Duodenal mucosa (tissue), 2 donors: ENCODE data around the gene NPR1.

Experiments
- H3K27ac ChIP-seq: one replicate; pipeline ENCODE4 v1.7.0; 2013; ENCODE audit warnings: low read depth, low read length
- H3K27me3 ChIP-seq, 2 donors: one replicate each; pipeline ENCODE4 v1.7.0; 2013; ENCODE audit warnings: low read length in 2 of 2, control low read depth in 1 of 2; ENCODE audit not compliant: insufficient read depth in 2 of 2, control insufficient read depth in 1 of 2
- H3K36me3 ChIP-seq, 2 donors: one replicate each; pipeline ENCODE4 v1.7.0; 2013; ENCODE audit warnings: low read length in 2 of 2, control low read depth in 1 of 2; ENCODE audit not compliant: insufficient read depth in 2 of 2, control insufficient read depth in 1 of 2
- H3K4me1 ChIP-seq, 2 donors: one replicate each; pipeline ENCODE4 v1.7.0; 2013; ENCODE audit warnings: low read length in 2 of 2, control low read depth in 1 of 2; ENCODE audit not compliant: insufficient read depth in 2 of 2, control insufficient read depth in 1 of 2
- H3K4me3 ChIP-seq, 2 donors: one replicate each; pipeline ENCODE4 v1.7.0; 2013; ENCODE audit warnings: low read length in 2 of 2, low read depth in 1 of 2
- H3K9ac ChIP-seq, 2 donors: one replicate each; pipeline ENCODE4 v1.7.0; 2013; ENCODE audit warnings: low read length in 2 of 2, low read depth in 1 of 2
- H3K9me3 ChIP-seq, 2 donors: one replicate each; pipeline ENCODE4 v1.7.0; 2013; ENCODE audit warnings: low read length in 2 of 2, control low read depth in 1 of 2; ENCODE audit not compliant: control insufficient read depth in 1 of 2

The NPR1 gene

GRCh38 chr1:153677718-153678518 lies 570 bp upstream of the NPR1 start:
- peaks cover 18 to 22% of the 10 kb centered on the region in 2 donors for H3K4me1 ChIP-seq
- H3K9me3 ChIP-seq, result no peaks in the 10 kb centered on the region
- H3K27ac ChIP-seq, result no peak overlapping the region
- H3K9ac ChIP-seq, result no peak overlapping the region
- peaks cover 30 to 41% of the 10 kb centered on the region in 2 donors for H3K27me3 ChIP-seq
- peak overlapping the region; percentile 35 to 64 for H3K4me3 ChIP-seq
- H3K36me3 ChIP-seq, result no peaks in the 10 kb centered on the region

GRCh38 chr1:153679337-153680119 lies 1.0 kb downstream of the NPR1 start:
- Histone ChIP-seq H3K4me3 (peak overlapping the region; percentile 35 to 64), H3K9ac (peak overlapping the region in 1 of 2 donors; percentile 12), H3K4me1 (peaks cover 18 to 22% of the 10 kb centered on the region in 2 donors), H3K27me3 (peaks cover 30 to 42% of the 10 kb centered on the region in 2 donors), H3K9me3 (no peaks in the 10 kb centered on the region), H3K27ac (no peak overlapping the region), H3K36me3 (no peaks in the 10 kb centered on the region)

DNA sequence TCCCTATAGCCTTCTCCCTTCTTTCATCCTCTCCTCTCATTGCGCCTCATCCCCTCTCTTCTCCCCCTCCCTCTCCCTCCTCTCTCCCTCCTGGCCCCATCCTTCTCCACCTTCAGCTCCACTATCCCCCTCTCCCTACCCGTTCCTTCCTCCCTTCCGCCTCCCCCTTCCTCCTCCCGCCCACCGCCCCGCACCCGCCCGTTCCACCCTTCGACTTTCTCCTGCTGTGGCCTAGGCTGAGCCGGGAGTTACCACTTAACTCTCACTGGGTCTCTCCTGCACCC lies 1.6 kb downstream of the NPR1 start:
- peaks cover 30 to 47% of the 10 kb centered on the region in 2 donors for H3K27me3 ChIP-seq

GRCh38 chr1:153682730-153683129 lies 4.2 kb downstream of the NPR1 start:
- Histone ChIP-seq H3K9ac (no peak overlapping the region), H3K36me3 (no peaks in the 10 kb centered on the region), H3K4me1 (peaks cover 18 to 20% of the 10 kb centered on the region in 2 donors), H3K27me3 (peaks cover 33 to 46% of the 10 kb centered on the region in 2 donors), H3K9me3 (no peaks in the 10 kb centered on the region), H3K4me3 (no peak overlapping the region), H3K27ac (no peak overlapping the region)

More for the DNA sequence above, 1.6 kb downstream of the NPR1 start:
- H3K9ac ChIP-seq, result no peak overlapping the region
- H3K27ac ChIP-seq, result no peak overlapping the region
- no peaks in the 10 kb centered on the region for H3K9me3 ChIP-seq
- H3K4me1 ChIP-seq, result peaks cover 18 to 22% of the 10 kb centered on the region in 2 donors
- H3K36me3 ChIP-seq, result no peaks in the 10 kb centered on the region
- H3K4me3 ChIP-seq, result no peak overlapping the region

DNA sequence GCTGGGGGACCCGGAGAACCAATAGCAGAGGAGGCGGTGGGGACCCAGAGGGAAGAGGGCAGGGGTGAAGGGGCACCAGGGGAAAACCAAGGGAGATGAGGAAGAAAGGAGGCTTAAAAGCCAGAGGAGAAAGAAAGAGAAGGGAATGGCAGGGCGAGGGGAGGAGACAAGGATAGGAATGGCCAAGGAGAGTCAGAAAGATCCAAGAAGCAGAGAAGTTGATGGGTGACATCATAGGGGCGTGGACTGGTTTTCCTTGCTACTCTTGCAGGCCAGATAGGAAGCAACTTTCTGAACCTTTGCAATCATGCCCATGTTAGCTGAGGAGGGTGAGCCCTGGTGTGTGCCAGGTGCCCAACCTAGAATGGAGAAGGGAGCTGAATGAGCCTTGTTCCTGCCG lies 5.4 kb downstream of the NPR1 start:
- H3K27me3 ChIP-seq, result peaks cover 23 to 35% of the 10 kb centered on the region in 2 donors
- no peaks in the 10 kb centered on the region for H3K9me3 ChIP-seq
- no peak overlapping the region for H3K4me3 ChIP-seq
- H3K27ac ChIP-seq, result no peak overlapping the region
- no peak overlapping the region for H3K9ac ChIP-seq
- no peaks in the 10 kb centered on the region for H3K36me3 ChIP-seq
- H3K4me1 ChIP-seq, result peaks cover 7 to 9% of the 10 kb centered on the region in 2 donors

- Histone ChIP-seq H3K27ac (no peak overlapping the region), H3K27me3 (peaks cover 14 to 25% of the 10 kb centered on the region in 2 donors), H3K9ac (no peak overlapping the region), H3K4me1 (no peaks in the 10 kb centered on the region), H3K9me3 (no peaks in the 10 kb centered on the region), H3K4me3 (no peak overlapping the region), H3K36me3 (no peaks in the 10 kb centered on the region)
Measured at GRCh38 chr1:153684892-153685291, 6.4 kb downstream of the NPR1 start.

- H3K27ac ChIP-seq, result no peak overlapping the region
- H3K9me3 ChIP-seq, result no peaks in the 10 kb centered on the region
- H3K4me1 ChIP-seq, result no peaks in the 10 kb centered on the region
- H3K9ac ChIP-seq, result no peak overlapping the region
- H3K36me3 ChIP-seq, result no peaks in the 10 kb centered on the region
- no peak overlapping the region for H3K4me3 ChIP-seq
- H3K27me3 ChIP-seq, result peaks cover 8 to 16% of the 10 kb centered on the region in 2 donors
Measured at GRCh38 chr1:153685544-153686340, 7.3 kb downstream of the NPR1 start.

- H3K4me1 ChIP-seq, result no peaks in the 10 kb centered on the region
- H3K9me3 ChIP-seq, result no peaks in the 10 kb centered on the region
- H3K27ac ChIP-seq, result no peak overlapping the region
- no peaks in the 10 kb centered on the region for H3K36me3 ChIP-seq
- H3K9ac ChIP-seq, result no peak overlapping the region
- H3K4me3 ChIP-seq, result no peak overlapping the region
- peaks cover 3 to 6% of the 10 kb centered on the region in 2 donors for H3K27me3 ChIP-seq
Measured at GRCh38 chr1:153687346-153688125, 9.0 kb downstream of the NPR1 start.

GRCh38 chr1:153688276-153688675 lies 9.8 kb downstream of the NPR1 start:
- Histone ChIP-seq H3K27me3 (peaks cover 3 to 6% of the 10 kb centered on the region in 2 donors), H3K4me3 (no peak overlapping the region), H3K4me1 (no peaks in the 10 kb centered on the region), H3K27ac (no peak overlapping the region), H3K36me3 (no peaks in the 10 kb centered on the region), H3K9me3 (no peaks in the 10 kb centered on the region), H3K9ac (no peak overlapping the region)
